Fibroblast of the aortic adventitia (primary cell): Measurements from ENCODE around the gene NOP16. TPM values are rescaled to one million over a fixed set of nuclear protein-coding genes. Genes with fewer than 3 reads are reported as not detected.

Experiments used
- DNase-seq: peaks from one replicate; pipeline ENCODE4 v3.0.0-alpha.2; 2010; ENCODE audit warnings: low read depth
- H3K4me3 ChIP-seq: 2 replicates; pipeline ENCODE4 v1.5.1; 2011; ENCODE audit warnings: low read depth, mild to moderate bottlenecking, control low read depth, low read length, moderate library complexity
- CTCF ChIP-seq: IDR thresholded peaks from 2 replicates; pipeline ENCODE4 v1.5.1; 2011; ENCODE audit warnings: mild to moderate bottlenecking, low read length, control low read depth, inconsistent platforms; ENCODE audit not compliant: insufficient read depth
- small RNA-seq: library from RNA; depleted of rRNA; stranded (forward); fragments of <200 nt; gene quantifications from one replicate; pipeline ENCODE3, GENCODE V24; 2012
- total RNA-seq: library from RNA; depleted of rRNA; stranded (reverse); fragments of >200 nt; gene quantifications from 2 replicates; pipeline ENCODE4 v1.2.3, GENCODE V29; 2012; ENCODE audit warnings: low replicate concordance

NOP16 gene
- total RNA-seq, 1 donor = 17.0 TPM

- TF ChIP-seq CTCF = no peak
- no peak overlapping the region for H3K4me3 ChIP-seq
- DNase-seq = no peak
Measured at GRCh38 chr5:176334031-176334770, 54.2 kb downstream of the NOP16 start.

Small RNA genes lying within 50 kb of the gene (small RNA-seq; reads per million reads assigned to genes)
- 3.4 reads per million, percentile 83 among the genes with 10 or more reads in this experiment for gene MIR1271

Other genes with a start within 250 kb of the NOP16 start
- 1.8 and 6.1 TPM in 2 replicates for gene SIMC1, start 150.2 kb downstream of the NOP16 start, total RNA-seq
- 33.7 and 81.8 TPM in 2 replicates for gene KIAA1191, start 26.8 kb downstream of the NOP16 start, total RNA-seq
- 9.3 and 19.9 TPM in 2 replicates for gene ARL10, start 23.1 kb downstream of the NOP16 start, total RNA-seq
- 23.2 and 51.9 TPM in 2 replicates for gene HIGD2A, start 153 bp upstream of the NOP16 start, total RNA-seq
- 49.3 and 76.5 TPM in 2 replicates for gene CLTB, start 27.9 kb upstream of the NOP16 start, total RNA-seq
- gene FAF2, start 59.8 kb upstream of the NOP16 start, total RNA-seq = 42.3 and 45.3 TPM in 2 replicates
- 3.1 and 4.8 TPM in 2 replicates for gene RNF44, start 148.8 kb upstream of the NOP16 start, total RNA-seq
- not detected in 2 replicates for gene CDHR2, start 160.7 kb upstream of the NOP16 start, total RNA-seq
- gene GPRIN1, start 221.6 kb upstream of the NOP16 start, total RNA-seq = 1.7 and 7.1 TPM in 2 replicates
- gene SNCB, start 241.9 kb upstream of the NOP16 start, total RNA-seq = not detected in 2 replicates
- not detected in 2 replicates for gene EIF4E1B, start 242.1 kb upstream of the NOP16 start, total RNA-seq